Type B pancreatic cell (in vitro differentiated cells): ENCODE measurements around the gene KNSTRN. TPM values are rescaled to one million over a fixed set of nuclear protein-coding genes. Genes with fewer than 3 reads are reported as not detected.

Experiments used
- DNase-seq: peaks from one replicate; pipeline ENCODE4 v3.0.0; 2021; ENCODE audit warnings: mixed read lengths; ENCODE audit not compliant: unreplicated experiment; ENCODE audit errors: extremely low spot score
- H3K27ac Mint-ChIP-seq: 2 replicates; pipeline ENCODE4 v1.8.0; 2021; ENCODE audit warnings: mild to moderate bottlenecking, mixed read lengths
- H3K27me3 Mint-ChIP-seq: 2 replicates; pipeline ENCODE4 v1.8.0; 2021; ENCODE audit warnings: mixed read lengths
- H3K36me3 Mint-ChIP-seq: 2 replicates; pipeline ENCODE4 v1.8.0; 2021; ENCODE audit warnings: mixed read lengths
- H3K4me1 Mint-ChIP-seq: one replicate; pipeline ENCODE4 v1.8.0; 2021; ENCODE audit warnings: mixed read lengths; ENCODE audit not compliant: unreplicated experiment
- H3K4me3 Mint-ChIP-seq: 2 replicates; pipeline ENCODE4 v1.8.0; 2021; ENCODE audit warnings: mild to moderate bottlenecking, mixed read lengths
- H3K9me3 Mint-ChIP-seq: 2 replicates; pipeline ENCODE4 v1.8.0; 2021; ENCODE audit warnings: mixed read lengths
- CTCF ChIP-seq: fragments of 200-600 bp; sonication (generic); conservative IDR thresholded peaks from 2 replicates; pipeline ENCODE4 v1.5.0; 2021; ENCODE audit warnings: antibody characterized with exemption, mild to moderate bottlenecking
- total RNA-seq: library from RNA; stranded (reverse); gene quantifications from 2 replicates; pipeline ENCODE4 v1.2.1, GENCODE V29; 2021; ENCODE audit warnings: low replicate concordance

The KNSTRN gene
- total RNA-seq, 1 donor from 2014 or later, result 52.2 TPM

GRCh38 chr15:40380636-40381035 lies 1.9 kb upstream of the KNSTRN start:
- H3K4me1 Mint-ChIP-seq, result peaks cover 20% of the 10 kb centered on the region
- no peaks in the 10 kb centered on the region for H3K9me3 Mint-ChIP-seq
- TF ChIP-seq CTCF, result no peak
- H3K27me3 Mint-ChIP-seq, result peaks cover 4% of the 10 kb centered on the region
- no peak for DNase-seq
- peaks cover 5% of the 10 kb centered on the region for H3K36me3 Mint-ChIP-seq
- no peak overlapping the region for H3K27ac Mint-ChIP-seq
- no peak overlapping the region for H3K4me3 Mint-ChIP-seq

GRCh38 chr15:40381818-40382529 lies 547 bp upstream of the KNSTRN start:
- Mint-ChIP-seq H3K4me3 (no peak overlapping the region), H3K27ac (no peak overlapping the region), H3K4me1 (peaks cover 20% of the 10 kb centered on the region), H3K27me3 (peaks cover 4% of the 10 kb centered on the region), H3K9me3 (no peaks in the 10 kb centered on the region), H3K36me3 (peaks cover 9% of the 10 kb centered on the region)
- no peak for DNase-seq
- TF ChIP-seq CTCF, result no peak

- no peak overlapping the region for H3K27ac Mint-ChIP-seq
- H3K27me3 Mint-ChIP-seq, result no peaks in the 10 kb centered on the region
- peaks cover 20% of the 10 kb centered on the region for H3K4me1 Mint-ChIP-seq
- H3K36me3 Mint-ChIP-seq, result peaks cover 33% of the 10 kb centered on the region
- no peaks in the 10 kb centered on the region for H3K9me3 Mint-ChIP-seq
- H3K4me3 Mint-ChIP-seq, result no peak overlapping the region
- DNase-seq, result no peak
- no peak for TF ChIP-seq CTCF
Measured at GRCh38 chr15:40386480-40386879, 4.0 kb downstream of the KNSTRN start.

GRCh38 chr15:40388941-40389823 lies 6.7 kb downstream of the KNSTRN start:
- Mint-ChIP-seq H3K27me3 (no peaks in the 10 kb centered on the region), H3K36me3 (peaks cover 43% of the 10 kb centered on the region), H3K4me1 (peaks cover 7% of the 10 kb centered on the region), H3K4me3 (no peak overlapping the region), H3K9me3 (no peaks in the 10 kb centered on the region), H3K27ac (no peak overlapping the region)
- no peak for DNase-seq
- no peak for TF ChIP-seq CTCF

GRCh38 chr15:40389824-40390595 lies 7.5 kb downstream of the KNSTRN start:
- H3K4me1 Mint-ChIP-seq, result no peaks in the 10 kb centered on the region
- H3K27me3 Mint-ChIP-seq, result no peaks in the 10 kb centered on the region
- no peaks in the 10 kb centered on the region for H3K9me3 Mint-ChIP-seq
- TF ChIP-seq CTCF, result no peak
- no peak overlapping the region for H3K4me3 Mint-ChIP-seq
- no peak overlapping the region for H3K27ac Mint-ChIP-seq
- DNase-seq, result no peak
- H3K36me3 Mint-ChIP-seq, result peaks cover 43% of the 10 kb centered on the region
